ENCODE measurements around the gene VAV2.

VAV2 gene

GRCh38 chr9:133870598-133871595 lies 121.2 kb downstream of the VAV2 start:
- Histone ChIP-seq H3K9ac (ENCODE audit: low read length) (no peak overlapping the region), H3K27ac (ENCODE audit: low read length) (no peak overlapping the region), H3K4me1 (ENCODE audit: control insufficient read depth, low read depth, low read length) (no peaks in the 10 kb centered on the region), H3K9me3 (ENCODE audit: control insufficient read depth, low read depth, low read length) (no peaks in the 10 kb centered on the region), H3K4me3 (ENCODE audit: low read length) (no peak overlapping the region), H3K27me3 (ENCODE audit: control insufficient read depth, insufficient read depth, low read length) (no peaks in the 10 kb centered on the region), H3K36me3 (ENCODE audit: control insufficient read depth, low read depth, low read length) (no peaks in the 10 kb centered on the region)

GRCh38 chr9:133869674-133870405 lies 122.3 kb downstream of the VAV2 start:
- no peak overlapping the region for H3K27ac ChIP-seq (ENCODE audit: low read length)
- H3K9ac ChIP-seq (ENCODE audit: low read length): no peak overlapping the region
- no peaks in the 10 kb centered on the region for H3K27me3 ChIP-seq (ENCODE audit: control insufficient read depth, insufficient read depth, low read length)
- no peaks in the 10 kb centered on the region for H3K4me1 ChIP-seq (ENCODE audit: control insufficient read depth, low read depth, low read length)
- no peak overlapping the region for H3K4me3 ChIP-seq (ENCODE audit: low read length)
- no peaks in the 10 kb centered on the region for H3K9me3 ChIP-seq (ENCODE audit: control insufficient read depth, low read depth, low read length)
- H3K36me3 ChIP-seq (ENCODE audit: control insufficient read depth, low read depth, low read length): no peaks in the 10 kb centered on the region

- no peaks in the 10 kb centered on the region for H3K36me3 ChIP-seq (ENCODE audit: control insufficient read depth, low read depth, low read length)
- H3K9ac ChIP-seq (ENCODE audit: low read length): no peak overlapping the region
- H3K4me1 ChIP-seq (ENCODE audit: control insufficient read depth, low read depth, low read length): no peaks in the 10 kb centered on the region
- no peaks in the 10 kb centered on the region for H3K27me3 ChIP-seq (ENCODE audit: control insufficient read depth, insufficient read depth, low read length)
- no peak overlapping the region for H3K4me3 ChIP-seq (ENCODE audit: low read length)
- no peaks in the 10 kb centered on the region for H3K9me3 ChIP-seq (ENCODE audit: control insufficient read depth, low read depth, low read length)
- H3K27ac ChIP-seq (ENCODE audit: low read length): no peak overlapping the region
These were observed 123.9 kb downstream of the VAV2 start for GRCh38 chr9:133868203-133868602.

- Histone ChIP-seq H3K4me3 (ENCODE audit: low read length) (no peak overlapping the region), H3K4me1 (ENCODE audit: control insufficient read depth, low read depth, low read length) (no peaks in the 10 kb centered on the region), H3K9ac (ENCODE audit: low read length) (no peak overlapping the region), H3K27me3 (ENCODE audit: control insufficient read depth, insufficient read depth, low read length) (no peaks in the 10 kb centered on the region), H3K9me3 (ENCODE audit: control insufficient read depth, low read depth, low read length) (no peaks in the 10 kb centered on the region), H3K36me3 (ENCODE audit: control insufficient read depth, low read depth, low read length) (no peaks in the 10 kb centered on the region), H3K27ac (ENCODE audit: low read length) (no peak overlapping the region)
These were observed 125.2 kb downstream of the VAV2 start for GRCh38 chr9:133866946-133867345.

- no peaks in the 10 kb centered on the region for H3K9me3 ChIP-seq (ENCODE audit: control insufficient read depth, low read depth, low read length)
- H3K36me3 ChIP-seq (ENCODE audit: control insufficient read depth, low read depth, low read length): no peaks in the 10 kb centered on the region
- H3K27ac ChIP-seq (ENCODE audit: low read length): no peak overlapping the region
- no peak overlapping the region for H3K9ac ChIP-seq (ENCODE audit: low read length)
- H3K4me3 ChIP-seq (ENCODE audit: low read length): no peak overlapping the region
- H3K4me1 ChIP-seq (ENCODE audit: control insufficient read depth, low read depth, low read length): peaks cover 12% of the 10 kb centered on the region
- no peaks in the 10 kb centered on the region for H3K27me3 ChIP-seq (ENCODE audit: control insufficient read depth, insufficient read depth, low read length)
These were observed 128.1 kb downstream of the VAV2 start for GRCh38 chr9:133864011-133864410.

- Histone ChIP-seq H3K9me3 (ENCODE audit: control insufficient read depth, low read depth, low read length) (no peaks in the 10 kb centered on the region), H3K27me3 (ENCODE audit: control insufficient read depth, insufficient read depth, low read length) (no peaks in the 10 kb centered on the region), H3K27ac (ENCODE audit: low read length) (no peak overlapping the region)
These were observed 128.9 kb downstream of the VAV2 start for GRCh38 chr9:133863257-133863592.

GRCh38 chr9:133862585-133863256 lies 129.4 kb downstream of the VAV2 start:
- no peak overlapping the region for H3K4me3 ChIP-seq (ENCODE audit: low read length)

More at GRCh38 chr9:133863257-133863592, 128.9 kb downstream of the VAV2 start:
- peaks cover 12% of the 10 kb centered on the region for H3K4me1 ChIP-seq (ENCODE audit: control insufficient read depth, low read depth, low read length)
- no peak overlapping the region for H3K9ac ChIP-seq (ENCODE audit: low read length)
- no peak overlapping the region for H3K4me3 ChIP-seq (ENCODE audit: low read length)
- H3K36me3 ChIP-seq (ENCODE audit: control insufficient read depth, low read depth, low read length): no peaks in the 10 kb centered on the region

GRCh38 chr9:133861692-133862091 lies 130.4 kb downstream of the VAV2 start:
- H3K27me3 ChIP-seq (ENCODE audit: control insufficient read depth, insufficient read depth, low read length): no peaks in the 10 kb centered on the region
- no peak overlapping the region for H3K4me3 ChIP-seq (ENCODE audit: low read length)
- H3K9ac ChIP-seq (ENCODE audit: low read length): no peak overlapping the region
- H3K4me1 ChIP-seq (ENCODE audit: control insufficient read depth, low read depth, low read length): peaks cover 12% of the 10 kb centered on the region
- no peak overlapping the region for H3K27ac ChIP-seq (ENCODE audit: low read length)
- no peaks in the 10 kb centered on the region for H3K9me3 ChIP-seq (ENCODE audit: control insufficient read depth, low read depth, low read length)
- no peaks in the 10 kb centered on the region for H3K36me3 ChIP-seq (ENCODE audit: control insufficient read depth, low read depth, low read length)

More at GRCh38 chr9:133862585-133863256, 129.4 kb downstream of the VAV2 start:
- no peaks in the 10 kb centered on the region for H3K9me3 ChIP-seq (ENCODE audit: control insufficient read depth, low read depth, low read length)
- no peak overlapping the region for H3K27ac ChIP-seq (ENCODE audit: low read length)
- H3K9ac ChIP-seq (ENCODE audit: low read length): no peak overlapping the region
- no peaks in the 10 kb centered on the region for H3K27me3 ChIP-seq (ENCODE audit: control insufficient read depth, insufficient read depth, low read length)
- peaks cover 12% of the 10 kb centered on the region for H3K4me1 ChIP-seq (ENCODE audit: control insufficient read depth, low read depth, low read length)
- no peaks in the 10 kb centered on the region for H3K36me3 ChIP-seq (ENCODE audit: control insufficient read depth, low read depth, low read length)

- peaks cover 12% of the 10 kb centered on the region for H3K4me1 ChIP-seq (ENCODE audit: control insufficient read depth, low read depth, low read length)
- no peak overlapping the region for H3K27ac ChIP-seq (ENCODE audit: low read length)
- H3K36me3 ChIP-seq (ENCODE audit: control insufficient read depth, low read depth, low read length): no peaks in the 10 kb centered on the region
- H3K27me3 ChIP-seq (ENCODE audit: control insufficient read depth, insufficient read depth, low read length): no peaks in the 10 kb centered on the region
- no peak overlapping the region for H3K9ac ChIP-seq (ENCODE audit: low read length)
- no peaks in the 10 kb centered on the region for H3K9me3 ChIP-seq (ENCODE audit: control insufficient read depth, low read depth, low read length)
- H3K4me3 ChIP-seq (ENCODE audit: low read length): no peak overlapping the region
These were observed 131.0 kb downstream of the VAV2 start for GRCh38 chr9:133861086-133861485.

GRCh38 chr9:133858771-133859170 lies 133.4 kb downstream of the VAV2 start:
- Histone ChIP-seq H3K9ac (ENCODE audit: low read length) (no peak overlapping the region), H3K36me3 (ENCODE audit: control insufficient read depth, low read depth, low read length) (no peaks in the 10 kb centered on the region), H3K9me3 (ENCODE audit: control insufficient read depth, low read depth, low read length) (no peaks in the 10 kb centered on the region), H3K27me3 (ENCODE audit: control insufficient read depth, insufficient read depth, low read length) (no peaks in the 10 kb centered on the region), H3K4me1 (ENCODE audit: control insufficient read depth, low read depth, low read length) (peaks cover 12% of the 10 kb centered on the region), H3K27ac (ENCODE audit: low read length) (no peak overlapping the region), H3K4me3 (ENCODE audit: low read length) (no peak overlapping the region)

GRCh38 chr9:133857639-133858038 lies 134.5 kb downstream of the VAV2 start:
- H3K27me3 ChIP-seq (ENCODE audit: control insufficient read depth, insufficient read depth, low read length): no peaks in the 10 kb centered on the region
- H3K4me3 ChIP-seq (ENCODE audit: low read length): no peak overlapping the region
- no peak overlapping the region for H3K27ac ChIP-seq (ENCODE audit: low read length)
- no peaks in the 10 kb centered on the region for H3K36me3 ChIP-seq (ENCODE audit: control insufficient read depth, low read depth, low read length)
- peaks cover 12% of the 10 kb centered on the region for H3K4me1 ChIP-seq (ENCODE audit: control insufficient read depth, low read depth, low read length)
- H3K9me3 ChIP-seq (ENCODE audit: control insufficient read depth, low read depth, low read length): no peaks in the 10 kb centered on the region
- no peak overlapping the region for H3K9ac ChIP-seq (ENCODE audit: low read length)
